Fibroblast of pulmonary artery (primary cell): ENCODE measurements around the gene THOC2.
"Not testable (repeated sequence)": the region's sequence is repeated elsewhere in the genome, so short reads cannot be mapped to it uniquely, and the experiment has no call there.

ENCODE experiments used
- DNase-seq: peaks from one replicate; pipeline ENCODE4 v3.0.0-alpha.2; 2010; ENCODE audit warnings: low read depth
- H3K4me3 ChIP-seq: replicated peaks from 2 replicates; pipeline ENCODE4 v1.5.1; 2011; ENCODE audit warnings: low read depth, mild to moderate bottlenecking, control low read depth, low read length, moderate library complexity
- TF ChIP-seq, protein P1 (sequence below): IDR thresholded peaks from 2 replicates; pipeline ENCODE4 v1.5.1; 2011; ENCODE audit warnings: mild to moderate bottlenecking, control low read depth, low read length, inconsistent platforms; ENCODE audit errors: missing control alignments

THOC2 gene

GRCh38 chrX:123588723-123589122 lies 144.1 kb downstream of the THOC2 start:
- no peak for DNase-seq
- H3K4me3 ChIP-seq, result no peak overlapping the region
- TF ChIP-seq, protein P1, sequence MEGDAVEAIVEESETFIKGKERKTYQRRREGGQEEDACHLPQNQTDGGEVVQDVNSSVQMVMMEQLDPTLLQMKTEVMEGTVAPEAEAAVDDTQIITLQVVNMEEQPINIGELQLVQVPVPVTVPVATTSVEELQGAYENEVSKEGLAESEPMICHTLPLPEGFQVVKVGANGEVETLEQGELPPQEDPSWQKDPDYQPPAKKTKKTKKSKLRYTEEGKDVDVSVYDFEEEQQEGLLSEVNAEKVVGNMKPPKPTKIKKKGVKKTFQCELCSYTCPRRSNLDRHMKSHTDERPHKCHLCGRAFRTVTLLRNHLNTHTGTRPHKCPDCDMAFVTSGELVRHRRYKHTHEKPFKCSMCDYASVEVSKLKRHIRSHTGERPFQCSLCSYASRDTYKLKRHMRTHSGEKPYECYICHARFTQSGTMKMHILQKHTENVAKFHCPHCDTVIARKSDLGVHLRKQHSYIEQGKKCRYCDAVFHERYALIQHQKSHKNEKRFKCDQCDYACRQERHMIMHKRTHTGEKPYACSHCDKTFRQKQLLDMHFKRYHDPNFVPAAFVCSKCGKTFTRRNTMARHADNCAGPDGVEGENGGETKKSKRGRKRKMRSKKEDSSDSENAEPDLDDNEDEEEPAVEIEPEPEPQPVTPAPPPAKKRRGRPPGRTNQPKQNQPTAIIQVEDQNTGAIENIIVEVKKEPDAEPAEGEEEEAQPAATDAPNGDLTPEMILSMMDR, result no peak

GRCh38 chrX:123581586-123581985 lies 151.3 kb downstream of the THOC2 start:
- H3K4me3 ChIP-seq, result no peak overlapping the region
- DNase-seq, result no peak
- TF ChIP-seq, protein P1, result no peak

DNA sequence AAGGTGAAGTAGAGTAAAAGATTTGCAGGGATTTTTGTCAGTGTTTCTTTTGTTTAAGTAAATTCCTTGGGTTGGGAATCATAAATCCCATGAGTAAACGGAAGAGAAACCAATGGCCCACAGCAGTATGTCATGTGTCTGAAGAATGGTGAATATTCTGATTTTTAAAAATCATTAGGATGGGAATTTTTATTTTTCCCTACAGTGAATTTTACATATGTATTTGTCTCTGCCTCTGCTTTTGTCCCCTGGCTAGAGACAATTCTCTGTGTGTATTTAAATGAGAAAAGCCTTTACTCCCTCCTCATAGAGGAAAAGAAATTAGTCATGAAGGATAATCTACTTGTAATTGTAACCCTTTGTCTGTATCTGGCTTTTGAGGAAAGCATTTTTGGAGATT lies 152.1 kb downstream of the THOC2 start:
- DNase-seq, result no peak
- TF ChIP-seq, protein P1, result no peak

GRCh38 chrX:123574027-123574426 lies 158.8 kb downstream of the THOC2 start:
- DNase-seq, result not testable (repeated sequence)

More for the DNA sequence above, 152.1 kb downstream of the THOC2 start:
- no peak overlapping the region for H3K4me3 ChIP-seq

DNA sequence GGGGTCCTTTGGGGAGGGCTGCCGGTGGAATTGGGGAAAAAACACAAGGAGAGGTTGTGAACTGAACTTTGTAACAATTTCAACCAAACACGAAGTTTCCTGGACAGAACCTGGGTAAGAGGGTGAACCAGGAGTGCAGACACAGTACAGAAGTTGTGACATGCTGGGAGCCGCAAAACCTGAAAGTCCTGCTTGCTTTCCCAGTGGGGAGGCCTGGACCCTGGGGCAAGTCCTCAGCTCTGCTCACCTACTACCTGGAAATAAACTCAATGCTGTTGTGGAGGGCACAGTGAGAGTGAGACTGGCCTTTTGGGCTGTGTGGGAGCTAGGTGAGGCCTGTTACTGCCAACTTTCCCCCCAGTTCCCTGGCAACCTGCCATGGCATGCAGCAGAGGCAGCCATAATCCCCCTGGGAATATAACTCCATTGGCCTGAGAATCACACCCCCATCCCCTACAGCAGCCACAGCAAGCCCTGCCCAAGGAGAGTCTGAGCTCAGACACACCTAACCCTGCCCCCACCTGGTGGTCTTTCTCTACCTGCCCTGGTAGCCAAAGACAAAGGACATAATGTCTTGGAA lies 162.8 kb downstream of the THOC2 start:
- TF ChIP-seq, protein P1, result no peak
- H3K4me3 ChIP-seq, result no peak overlapping the region
- no peak for DNase-seq

More at GRCh38 chrX:123574027-123574426, 158.8 kb downstream of the THOC2 start:
- H3K4me3 ChIP-seq, result not testable (repeated sequence)

DNA sequence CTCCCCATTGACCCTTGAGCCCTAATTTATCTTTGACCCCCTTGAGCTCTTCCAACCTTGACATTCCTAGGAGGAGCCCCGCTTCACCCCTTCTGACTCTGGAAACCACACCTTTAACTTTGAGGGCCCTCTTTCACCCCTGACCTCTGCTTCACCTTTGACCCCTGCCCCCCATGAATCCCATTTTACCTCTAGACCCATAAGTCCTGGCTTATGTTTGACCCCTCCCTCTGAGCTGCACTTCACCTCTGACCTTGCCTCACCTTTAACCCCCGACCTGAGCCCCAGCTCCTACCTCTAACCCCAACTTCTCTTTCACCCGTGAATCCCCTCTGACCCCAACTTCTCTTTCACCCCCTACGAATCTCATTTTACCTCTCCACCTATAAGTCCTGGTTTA lies 169.7 kb downstream of the THOC2 start:
- TF ChIP-seq, protein P1, result no peak
- no peak overlapping the region for H3K4me3 ChIP-seq
- no peak for DNase-seq

DNA sequence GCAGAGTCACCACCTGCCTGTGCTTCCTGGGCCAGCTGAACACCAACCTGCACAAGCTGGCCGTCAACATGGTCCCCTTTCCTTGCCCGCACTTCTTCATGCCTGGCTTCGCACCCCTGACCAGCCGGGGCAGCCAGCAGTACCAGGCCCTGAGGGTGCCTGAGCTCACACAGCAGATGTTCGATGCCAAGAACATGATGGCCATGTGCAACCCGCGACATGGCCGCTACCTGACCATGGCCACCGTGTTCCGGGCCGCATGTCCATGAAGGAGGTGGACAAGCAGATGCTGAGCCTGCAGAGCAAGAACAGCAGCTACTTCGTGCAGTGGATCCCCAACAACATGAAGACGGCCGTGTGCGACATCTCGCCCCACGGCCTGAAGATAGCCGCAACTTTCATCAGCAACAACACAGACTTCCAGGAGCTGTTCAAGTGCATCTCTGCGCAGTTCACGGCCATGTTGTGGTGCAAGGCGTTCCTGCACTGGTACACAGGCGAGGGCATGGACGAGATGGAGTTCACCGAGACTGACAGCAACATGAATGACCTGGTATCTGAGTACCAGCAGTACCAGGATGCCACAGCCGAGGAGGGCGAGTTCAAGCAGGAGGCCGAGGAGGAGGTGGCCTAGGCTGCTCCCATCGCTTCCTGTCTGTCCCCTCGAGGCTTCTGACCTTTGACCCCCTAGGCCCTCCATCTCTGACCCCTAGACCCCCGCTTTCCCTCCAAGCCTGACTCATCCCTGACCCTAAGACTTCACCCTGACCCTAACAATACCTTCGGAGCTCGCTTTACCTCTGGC lies 170.3 kb downstream of the THOC2 start:
- H3K4me3 ChIP-seq, result no peak overlapping the region
- no peak for DNase-seq
- TF ChIP-seq, protein P1, result no peak
